ENCODE data around the gene CFAP20.
A peak's percentile ranks its signal among the peaks of the same experiment; 100 is the strongest.

CFAP20 gene

DNA sequence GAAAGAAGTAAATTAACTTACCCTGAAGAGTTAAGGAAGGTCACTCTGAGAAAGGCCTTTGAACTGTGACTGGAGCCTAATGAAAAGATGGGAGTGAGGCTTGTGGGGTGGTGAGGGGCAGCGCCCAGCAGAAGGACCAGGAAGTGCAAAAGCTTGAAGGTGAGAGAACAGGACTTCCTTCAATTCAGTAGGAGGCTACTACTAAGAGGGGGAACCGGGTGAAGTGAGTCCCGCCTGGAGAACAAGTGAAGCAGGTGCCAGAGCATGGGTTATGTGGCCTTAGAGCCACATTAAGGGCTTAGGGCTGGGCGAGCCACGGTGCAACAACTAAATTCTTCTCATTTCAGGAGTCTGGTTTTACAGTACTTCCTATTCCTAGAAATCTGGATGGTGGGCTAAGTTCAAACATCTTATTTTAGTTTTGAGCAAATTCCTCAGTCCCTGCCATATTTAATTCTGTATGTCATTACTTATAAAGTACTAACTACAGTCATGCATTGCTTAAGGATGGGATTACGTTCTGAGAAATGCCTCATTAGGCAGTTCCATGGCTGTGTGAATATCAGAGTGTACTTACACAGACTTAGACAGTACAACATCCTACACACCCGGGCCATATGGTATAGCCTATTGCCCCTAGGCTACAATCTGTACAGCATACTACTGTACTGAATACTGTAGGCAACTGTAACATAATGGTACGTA lies 5.1 kb downstream of the CFAP20 start:
- DNase-seq = no peak

- no peak for DNase-seq
These were observed 8.0 kb downstream of the CFAP20 start for GRCh38 chr16:58121132-58121531.

- no peak for DNase-seq
These were observed 8.9 kb downstream of the CFAP20 start for GRCh38 chr16:58120234-58120633.

DNA sequence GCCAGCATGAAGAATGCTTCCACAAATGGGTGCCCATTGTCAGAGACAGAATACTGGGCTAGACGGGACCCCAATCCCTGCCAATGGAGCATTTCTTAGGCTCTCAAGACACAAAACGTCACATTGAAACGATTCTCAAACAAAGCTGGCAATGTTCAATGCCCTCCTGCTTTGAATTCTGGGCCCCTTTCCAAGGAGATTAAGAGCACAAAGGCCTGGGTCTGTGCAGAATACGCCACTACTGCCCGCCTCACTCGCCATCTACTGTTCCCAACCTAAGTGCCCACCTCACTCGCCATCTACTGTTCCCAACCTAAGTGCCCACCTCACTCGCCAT lies 9.7 kb downstream of the CFAP20 start:
- no peak for DNase-seq

GRCh38 chr16:58118801-58119508 lies 10.2 kb downstream of the CFAP20 start:
- DNase-seq = no peak

- DNase-seq = no peak
These were observed 12.7 kb downstream of the CFAP20 start for GRCh38 chr16:58116529-58116928.

GRCh38 chr16:58116081-58116480 lies 13.1 kb downstream of the CFAP20 start:
- no peak for DNase-seq

- DNase-seq = no peak
These were observed 14.1 kb downstream of the CFAP20 start for GRCh38 chr16:58114827-58115825.

- DNase-seq = no peak
These were observed 17.9 kb downstream of the CFAP20 start for GRCh38 chr16:58111302-58111627.

DNA sequence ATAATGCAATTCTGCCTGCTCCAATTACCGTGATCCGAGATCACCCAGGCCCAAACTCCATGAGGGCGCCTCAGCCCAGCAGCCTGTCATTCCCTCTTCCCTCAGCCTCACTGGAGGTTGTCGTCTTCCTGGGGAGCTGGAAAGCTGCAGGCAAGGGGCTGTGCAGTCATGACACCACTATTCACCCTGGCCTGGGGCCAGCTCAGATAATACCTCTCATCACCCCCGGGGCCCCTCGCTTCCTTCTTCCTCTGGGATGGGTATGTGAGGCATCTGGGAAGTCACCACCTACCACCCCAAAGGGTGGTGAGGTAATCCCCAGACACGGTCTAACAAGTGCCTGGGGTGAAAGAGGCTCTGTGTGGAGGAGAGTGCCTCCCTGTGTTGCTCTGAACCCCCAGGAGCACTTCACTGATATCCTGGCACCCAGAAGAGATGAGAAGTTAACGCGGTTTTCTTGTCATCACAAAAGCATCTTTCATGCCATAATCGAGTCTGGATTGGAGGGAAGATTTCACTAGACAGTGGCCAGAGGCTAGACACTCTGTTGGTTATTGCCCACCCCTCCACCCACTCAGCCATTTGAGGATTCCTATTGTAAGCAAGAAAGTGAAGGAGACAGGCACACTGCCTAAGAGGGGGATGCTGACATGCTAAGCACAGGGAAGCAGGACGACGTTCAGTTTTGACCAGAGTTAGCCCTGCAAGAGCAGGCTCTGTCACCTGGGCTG lies 18.4 kb downstream of the CFAP20 start:
- DNase-seq = no peak

DNA sequence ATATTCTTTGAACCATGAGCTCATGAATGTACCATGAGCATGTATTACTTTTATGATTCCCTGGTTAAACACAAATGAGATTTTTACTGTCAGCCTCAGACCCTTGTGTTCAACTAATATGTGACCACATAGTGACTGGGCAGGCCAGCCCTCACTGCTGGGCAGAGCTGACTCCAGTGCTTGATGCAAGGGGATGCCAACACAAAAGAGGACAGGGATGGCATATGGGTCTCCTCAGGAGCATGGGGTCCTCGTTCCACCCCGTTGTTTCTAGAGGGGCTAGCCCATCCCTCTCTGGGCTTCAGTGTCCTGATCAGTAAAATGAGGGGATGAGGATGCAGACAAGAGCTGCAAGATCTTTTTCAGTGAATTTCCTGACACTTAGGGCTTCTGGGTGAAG lies 19.3 kb downstream of the CFAP20 start:
- DNase-seq = no peak

- no peak for DNase-seq
These were observed 19.9 kb downstream of the CFAP20 start for GRCh38 chr16:58109330-58109729.

GRCh38 chr16:58107709-58108108 lies 21.5 kb downstream of the CFAP20 start:
- DNase-seq = no peak

DNA sequence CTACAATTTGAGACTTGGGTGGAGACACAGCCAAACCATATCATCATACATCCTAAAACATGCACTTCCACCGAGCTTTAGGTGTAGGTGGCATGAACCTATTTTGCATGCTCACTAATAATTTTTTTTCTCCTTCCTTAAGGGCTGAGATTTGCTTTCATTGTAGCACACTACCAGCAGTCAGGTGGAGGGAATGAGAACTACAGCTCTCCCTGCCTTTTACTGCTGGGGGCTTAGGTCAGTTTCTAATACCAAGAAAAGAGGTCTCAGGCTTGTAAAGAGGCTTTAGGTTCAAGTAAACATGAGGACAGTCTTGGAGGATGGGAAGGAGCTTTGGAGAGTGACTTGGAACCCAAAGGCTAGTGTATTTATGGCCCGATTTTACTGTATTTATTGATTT lies 22.0 kb downstream of the CFAP20 start:
- DNase-seq = no peak

DNA sequence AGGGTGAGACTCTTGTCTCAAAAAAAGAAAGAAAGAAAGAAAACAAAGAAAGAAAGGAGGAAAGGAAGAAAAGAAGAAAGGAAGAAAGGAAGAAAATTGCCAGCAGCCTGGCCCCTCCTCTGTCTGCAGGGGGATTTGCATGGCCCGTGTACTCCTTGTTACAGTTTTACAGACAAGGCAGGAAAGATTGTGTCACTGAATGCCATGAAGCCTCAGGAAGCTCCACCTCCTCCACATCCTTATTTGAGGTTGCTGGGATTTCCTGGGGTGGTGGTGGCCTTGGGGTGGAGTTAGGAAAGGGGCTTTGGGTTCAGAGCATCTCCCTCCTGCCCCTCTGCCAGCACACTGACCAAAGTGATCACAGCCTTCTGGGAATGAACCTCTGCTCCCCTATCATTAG lies 23.6 kb downstream of the CFAP20 start:
- DNase-seq = no peak

GRCh38 chr16:58102665-58103392 lies 26.4 kb downstream of the CFAP20 start:
- DNase-seq = peak; percentile 56

- no peak for DNase-seq
These were observed 29.3 kb downstream of the CFAP20 start for GRCh38 chr16:58099956-58100300.

GRCh38 chr16:58099097-58099955 lies 29.9 kb downstream of the CFAP20 start:
- DNase-seq = no peak

DNA sequence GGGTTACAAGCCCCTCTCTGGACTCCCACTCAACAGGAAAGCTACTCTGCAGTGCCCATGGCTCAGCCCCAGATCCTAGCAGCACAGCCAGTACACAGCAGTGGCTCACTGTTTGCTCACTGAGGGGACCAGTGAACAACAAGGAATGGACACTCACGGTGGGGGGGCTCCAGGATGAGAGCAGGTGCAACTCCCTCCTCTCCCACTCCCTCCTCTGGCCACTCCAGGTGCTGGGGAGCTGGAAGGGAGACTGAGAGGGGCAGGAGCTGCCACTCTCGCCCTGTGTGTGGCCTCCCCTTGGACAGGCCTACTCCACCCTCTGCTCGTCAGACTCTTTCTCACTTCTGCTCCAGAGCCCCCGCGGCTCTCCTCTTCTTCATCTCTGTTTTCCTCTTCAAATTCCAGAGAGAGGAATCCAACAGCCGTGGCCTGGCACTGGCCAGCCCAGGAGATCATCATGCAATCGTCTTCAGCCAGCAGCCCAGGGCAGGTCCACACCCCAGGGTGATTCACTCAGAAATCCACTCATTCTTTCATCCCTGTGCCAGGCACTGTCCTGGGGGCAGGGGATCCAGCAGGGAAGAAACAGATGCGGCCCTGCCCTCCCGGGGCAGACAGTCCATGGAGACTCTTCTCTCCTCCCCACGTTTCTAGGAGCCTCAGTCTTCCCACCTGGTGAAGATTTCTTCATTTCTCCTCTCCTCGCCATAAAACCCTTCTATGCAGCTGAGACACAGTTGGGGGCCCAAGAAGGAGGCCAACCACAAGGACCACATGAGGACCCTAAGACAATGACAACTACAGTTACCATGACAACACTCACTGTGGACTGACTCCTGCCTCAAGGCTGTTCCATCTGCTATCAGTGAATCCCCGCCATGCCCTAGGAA lies 30.7 kb downstream of the CFAP20 start:
- DNase-seq = peak; percentile 35

- no peak for DNase-seq
These were observed 32.9 kb downstream of the CFAP20 start for GRCh38 chr16:58096249-58096648.

All from retina (tissue), 1 donor.